Ovary (tissue), 3 donors: Measurements from ENCODE around the gene GPR78.

Source experiments
- POLR2A ChIP-seq: fragments of 450-650 bp; IDR thresholded peaks from one replicate; pipeline ENCODE4 v1.6.1; 2017; ENCODE audit warnings: antibody characterized with exemption, mild to moderate bottlenecking, moderate library complexity
- TF ChIP-seq, protein P1 (sequence below), 3 donors: fragments of 450-650 bp in 2 of 3; fragments of 200-600 bp in 1 of 3; IDR thresholded peaks; one replicate each; pipeline versions ENCODE4 v1.5.1 to v1.8.0; 2016 to 2022; ENCODE audit warnings: antibody characterized with exemption in 3 of 3, mild to moderate bottlenecking in 1 of 3
- donor health status: DM: no; HTN: no; CAD: no.

DNA sequence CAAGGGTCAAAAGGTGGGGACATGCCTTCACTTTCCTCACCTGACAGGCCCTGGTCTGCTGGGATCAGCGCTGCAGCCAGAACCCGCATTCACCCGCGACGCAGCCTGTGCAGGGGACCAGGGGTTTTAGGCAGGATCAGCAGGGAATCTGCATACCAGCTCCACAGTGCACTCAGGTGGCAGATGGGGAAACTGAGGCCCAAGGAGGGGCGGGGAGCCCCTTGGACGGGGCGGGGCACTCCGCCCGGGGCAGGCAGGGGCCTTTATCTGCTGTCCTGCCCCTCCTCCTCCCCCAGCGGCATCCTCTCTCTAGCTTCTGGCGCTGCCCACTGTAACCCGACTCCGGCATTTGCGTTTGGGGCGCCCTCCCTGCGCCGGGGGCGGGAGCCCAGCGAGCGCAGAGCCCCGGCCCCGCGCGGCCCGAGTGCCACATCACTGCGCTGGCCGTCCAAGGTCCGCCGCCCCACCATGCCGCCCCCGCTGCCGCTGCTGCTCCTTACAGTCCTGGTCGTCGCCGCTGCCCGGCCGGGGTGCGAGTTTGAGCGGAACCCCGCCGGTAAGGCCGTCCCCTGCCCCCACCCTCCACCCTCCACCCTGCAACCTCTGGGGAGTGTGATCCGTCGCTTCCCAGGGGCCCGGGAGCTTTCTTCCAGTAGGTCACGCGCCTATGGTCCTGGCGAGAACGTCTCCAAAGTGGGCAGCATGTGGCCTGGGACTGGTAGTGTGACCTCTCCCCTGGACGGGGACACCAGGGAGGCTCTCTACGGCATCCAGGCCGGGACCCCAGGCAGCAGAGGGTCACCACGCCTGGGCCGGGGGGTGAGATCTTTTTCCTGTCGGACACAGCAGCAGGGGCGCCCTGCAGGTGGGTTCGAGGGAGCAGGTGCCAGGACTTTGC lies 12.4 kb downstream of the GPR78 start, which contains the start of gene CPZ:
- TF ChIP-seq, protein P1, sequence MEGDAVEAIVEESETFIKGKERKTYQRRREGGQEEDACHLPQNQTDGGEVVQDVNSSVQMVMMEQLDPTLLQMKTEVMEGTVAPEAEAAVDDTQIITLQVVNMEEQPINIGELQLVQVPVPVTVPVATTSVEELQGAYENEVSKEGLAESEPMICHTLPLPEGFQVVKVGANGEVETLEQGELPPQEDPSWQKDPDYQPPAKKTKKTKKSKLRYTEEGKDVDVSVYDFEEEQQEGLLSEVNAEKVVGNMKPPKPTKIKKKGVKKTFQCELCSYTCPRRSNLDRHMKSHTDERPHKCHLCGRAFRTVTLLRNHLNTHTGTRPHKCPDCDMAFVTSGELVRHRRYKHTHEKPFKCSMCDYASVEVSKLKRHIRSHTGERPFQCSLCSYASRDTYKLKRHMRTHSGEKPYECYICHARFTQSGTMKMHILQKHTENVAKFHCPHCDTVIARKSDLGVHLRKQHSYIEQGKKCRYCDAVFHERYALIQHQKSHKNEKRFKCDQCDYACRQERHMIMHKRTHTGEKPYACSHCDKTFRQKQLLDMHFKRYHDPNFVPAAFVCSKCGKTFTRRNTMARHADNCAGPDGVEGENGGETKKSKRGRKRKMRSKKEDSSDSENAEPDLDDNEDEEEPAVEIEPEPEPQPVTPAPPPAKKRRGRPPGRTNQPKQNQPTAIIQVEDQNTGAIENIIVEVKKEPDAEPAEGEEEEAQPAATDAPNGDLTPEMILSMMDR (IDR thresholded peaks at IDR 0.05) = peak in 1 of 3 donors; percentile 7
- peak; percentile 51 for TF ChIP-seq POLR2A
